Cardiac fibroblast (primary cell): Measurements from ENCODE around the gene STPG4.

Source experiments
- DNase-seq, 2 donors: peaks; one replicate each; pipeline versions ENCODE4 v3.0.0 to v3.0.0-alpha.2; 2010; ENCODE audit warnings: low read depth in 2 of 2
- H3K4me3 ChIP-seq, 2 donors: replicated peaks in 1 of 2; 1 replicate in 1 of 2; 2 replicates in 1 of 2; pipeline ENCODE4 v1.5.1; 2011; ENCODE audit warnings: low read depth in 2 of 2, low read length in 2 of 2, mild to moderate bottlenecking in 2 of 2, moderate library complexity in 1 of 2
- CTCF ChIP-seq: IDR thresholded peaks from one replicate; pipeline ENCODE4 v1.5.1; 2011; ENCODE audit warnings: low read depth, mild to moderate bottlenecking, low read length, inconsistent platforms

Gene STPG4, protein sequence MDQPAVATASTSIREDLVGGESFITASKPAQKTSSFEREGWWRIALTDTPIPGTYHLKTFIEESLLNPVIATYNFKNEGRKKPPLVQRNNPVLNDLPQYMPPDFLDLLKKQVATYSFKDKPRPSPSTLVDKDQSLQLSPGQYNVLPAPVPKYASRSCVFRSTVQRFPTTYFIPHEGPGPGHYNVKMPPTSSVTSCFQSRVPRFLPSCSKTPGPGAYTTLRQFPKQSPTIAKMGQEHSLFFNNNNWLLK

GRCh38 chr2:47155091-47155876, at the start of gene STPG4:
STPG4 (minus strand) TSS chr2:47155308; CDS start chr2:47155251, 57 bp downstream.
- TF ChIP-seq CTCF: no peak
- no peak for DNase-seq
- H3K4me3 ChIP-seq: no peak within 1 kb of the TSS

GRCh38 chr2:47204691-47205090, 49.6 kb upstream of the STPG4 start:
- no peak overlapping the region for H3K4me3 ChIP-seq
- TF ChIP-seq CTCF: no peak
- no peak for DNase-seq

- no peak for TF ChIP-seq CTCF
- H3K4me3 ChIP-seq: no peak overlapping the region
- peak in 1 of 2 donors; percentile 47 for DNase-seq
Measured at GRCh38 chr2:47203995-47204394, 48.9 kb upstream of the STPG4 start.

DNA sequence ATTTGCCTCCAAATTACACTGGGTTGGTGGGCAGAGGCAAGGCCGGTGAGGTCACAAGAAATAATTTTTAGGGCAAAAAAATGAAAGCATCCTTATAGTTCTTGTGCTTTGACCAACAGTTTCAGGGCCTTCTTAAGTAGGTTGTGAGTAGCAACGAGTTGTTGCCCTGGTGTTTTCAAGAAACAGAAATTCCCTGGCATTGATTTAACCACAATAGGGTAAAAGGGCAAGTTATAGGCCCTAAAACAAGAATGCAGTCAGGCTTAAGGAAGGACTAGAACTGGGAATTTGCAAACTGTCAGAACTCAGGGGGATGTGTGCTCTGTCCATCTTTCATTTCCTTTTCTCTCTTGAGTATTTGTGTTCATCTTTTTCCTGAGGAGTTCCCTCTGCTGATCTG, 46.1 kb upstream of the STPG4 start:
- DNase-seq: peak; percentile 45 to 79
- TF ChIP-seq CTCF: no peak
- H3K4me3 ChIP-seq: no peak overlapping the region

DNA sequence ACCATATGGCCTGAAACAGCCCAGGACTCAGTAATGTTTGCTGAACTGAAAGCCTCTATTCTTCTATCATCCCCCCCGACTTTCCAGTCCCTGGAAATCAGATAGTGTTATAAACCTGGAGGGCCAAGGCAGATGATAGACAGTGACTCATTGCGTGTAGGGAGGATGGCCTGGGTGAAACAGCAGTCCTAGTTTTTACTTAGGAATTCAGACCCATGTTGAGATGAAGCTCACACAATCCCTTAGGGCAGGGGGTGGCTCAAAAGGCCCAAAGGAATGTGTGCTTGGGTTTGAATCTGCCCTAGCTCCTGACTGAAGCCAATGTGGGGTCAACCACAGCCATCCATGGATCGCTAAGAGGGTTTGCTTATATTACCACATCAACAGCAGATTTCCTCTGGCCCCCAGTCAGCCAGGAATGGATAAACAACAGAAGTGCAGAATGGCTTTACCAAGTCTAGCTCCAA, 43.9 kb upstream of the STPG4 start:
- H3K4me3 ChIP-seq: no peak overlapping the region
- DNase-seq: peak; percentile 87 to 95
- TF ChIP-seq CTCF: no peak

- DNase-seq: no peak
- no peak overlapping the region for H3K4me3 ChIP-seq
- TF ChIP-seq CTCF: no peak
Measured at GRCh38 chr2:47196499-47196898, 41.4 kb upstream of the STPG4 start.
